GM18505 (cell line): ENCODE data around the gene RANBP10.

Experiments
- ATAC-seq: cut with Tn5 transposase; IDR thresholded peaks from one replicate; pipeline ENCODE4 v1.9.1; 2021; ENCODE audit not compliant: unreplicated experiment
- POLR2A ChIP-seq: IDR thresholded peaks from 4 replicates; pipeline ENCODE4 v1.6.1; 2011; ENCODE audit warnings: borderline replicate concordance; ENCODE audit not compliant: insufficient read depth, insufficient read length; ENCODE audit errors: extremely low read depth

Gene RANBP10

DNA sequence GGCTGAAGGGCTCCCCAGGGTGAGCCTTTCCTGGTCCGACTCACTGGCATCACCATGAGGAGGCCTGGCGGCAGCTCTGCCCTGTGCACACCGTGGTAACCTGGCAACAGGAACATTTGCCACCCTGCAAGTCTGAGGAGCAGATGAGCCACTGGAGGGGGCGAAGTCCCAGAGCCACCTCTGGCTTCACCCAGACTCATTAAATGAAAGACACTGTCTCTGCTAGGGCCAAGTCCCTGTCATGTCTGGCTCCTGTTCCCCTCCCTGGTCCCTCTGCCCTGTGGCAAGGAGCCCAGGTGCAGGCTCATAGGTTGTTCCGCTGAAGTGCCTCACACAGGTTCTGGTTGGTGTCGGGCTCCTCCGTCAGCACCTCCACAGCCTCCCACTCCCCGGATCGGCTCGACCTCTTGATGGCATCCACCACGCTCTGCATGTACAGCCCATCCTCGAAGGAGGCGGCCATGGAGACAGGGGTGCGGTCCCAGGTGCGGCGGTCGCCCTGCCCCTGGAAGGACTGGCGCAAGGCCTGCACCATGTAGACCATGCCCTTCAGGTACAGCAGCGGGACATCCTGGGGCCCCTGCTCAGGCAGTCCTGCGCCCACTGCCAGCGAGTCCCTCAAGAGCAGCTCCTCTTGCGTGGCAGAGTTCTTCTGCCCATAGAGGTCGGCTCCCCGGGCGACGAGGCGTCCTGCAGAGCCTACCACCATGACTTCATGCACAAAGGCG is 131.3 kb downstream of the RANBP10 start:
- no peak for ATAC-seq
- TF ChIP-seq POLR2A, result no peak

DNA sequence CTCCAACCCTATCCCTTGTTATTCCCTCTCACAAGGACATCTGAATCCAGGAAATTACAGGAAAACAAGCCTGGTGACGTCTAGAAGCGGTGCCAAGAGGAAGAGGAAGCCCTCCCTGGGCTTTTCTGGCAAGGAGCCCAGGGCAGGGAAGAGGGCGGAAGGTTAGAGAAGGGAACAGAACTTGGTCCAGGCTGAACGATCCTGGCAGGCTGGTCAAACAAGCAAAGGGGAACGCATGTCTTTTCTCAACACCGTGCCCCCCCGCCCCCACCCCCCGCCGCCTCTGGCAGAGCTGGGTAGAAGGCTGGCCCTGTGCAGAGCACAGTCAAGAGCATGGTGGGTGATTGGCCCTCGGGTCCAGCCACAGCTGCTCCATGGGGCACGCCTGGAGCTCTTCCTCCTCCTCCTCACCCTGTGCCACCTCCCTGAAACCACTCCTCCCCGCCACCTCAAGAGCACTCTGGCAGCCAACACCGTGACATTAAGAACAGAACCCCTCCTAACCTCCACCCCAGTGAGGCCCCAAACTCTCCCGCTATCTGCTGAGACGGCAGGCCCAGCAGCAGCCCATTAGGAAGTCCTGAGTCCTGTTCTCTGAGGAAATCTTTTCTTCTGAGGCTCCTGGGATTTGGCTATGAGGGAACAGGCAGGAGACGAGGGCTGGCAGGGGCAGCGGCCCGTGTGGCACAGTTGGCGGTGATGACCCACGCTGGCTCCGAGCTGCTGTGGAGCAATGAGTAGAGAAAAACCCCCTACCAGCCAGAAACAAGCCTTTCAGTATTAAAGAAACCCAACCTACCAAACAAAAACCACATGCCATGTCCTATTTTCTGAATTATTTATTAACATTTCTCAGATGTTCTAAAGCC is 132.4 kb downstream of the RANBP10 start:
- ATAC-seq, result no peak
- no peak for TF ChIP-seq POLR2A
